B cell (primary cell): ENCODE results near the gene NPIPB9. TPM values are rescaled to one million over a fixed set of nuclear protein-coding genes. Genes with fewer than 3 reads are reported as not detected.
A peak's percentile ranks its signal among the peaks of the same experiment; 100 is the strongest.
"Not testable (repeated sequence)": the region's sequence is repeated elsewhere in the genome, so short reads cannot be mapped to it uniquely, and the experiment has no call there.

Source experiments
- ATAC-seq: fragments of 200-7000 bp; cut with Tn5 transposase; one replicate; pipeline ENCODE4 v1.10.0; 2021; ENCODE audit warnings: low read depth, mild to moderate bottlenecking, moderate number of reproducible peaks, moderate library complexity
- CTCF ChIA-PET: fragments of 350-600 bp; sonication (Branson Sonifier 250); formaldehyde crosslinking; loops from one replicate; lab custom pipeline; 2021; ENCODE audit warnings: antibody characterized with exemption, inconsistent platforms; lab: Charles Lee
- POLR2A ChIA-PET: fragments of 350-600 bp; sonication (Branson Sonifier 250); formaldehyde crosslinking; loops from one replicate; lab custom pipeline; 2021; ENCODE audit warnings: antibody characterized with exemption; lab: Charles Lee
- DNase-seq: peaks from one replicate; pipeline ENCODE4 v3.0.0; 2013
- H2AFZ ChIP-seq: 2 replicates; pipeline ENCODE4 v1.6.1; 2012; ENCODE audit warnings: mild to moderate bottlenecking, low read depth, low read length; ENCODE audit not compliant: insufficient read depth, poor library complexity, severe bottlenecking
- H3K27ac ChIP-seq, 2 donors: 1 replicate in 1 of 2; 2 replicates in 1 of 2; pipeline ENCODE4 v1.5.1; 2012 to 2013; ENCODE audit warnings: low read length in 2 of 2, mild to moderate bottlenecking in 2 of 2, moderate library complexity in 1 of 2
- H3K27me3 ChIP-seq, 4 experiments: fragments of 200-600 bp in 1 of 4; sonication (generic) in 1 of 4; replicated peaks in 1 of 4; 1 replicate in 2 of 4; 2 replicates in 2 of 4; pipeline versions ENCODE4 v1.6.1 to v1.7.0; 2013 to 2016; ENCODE audit warnings: low read length in 3 of 4, mild to moderate bottlenecking in 2 of 4, mixed read lengths in 1 of 4, moderate library complexity in 1 of 4; ENCODE audit not compliant: insufficient read depth in 4 of 4, control insufficient read depth in 3 of 4; ENCODE audit errors: control extremely low read depth in 1 of 4
- H3K36me3 ChIP-seq, 2 experiments: replicated peaks in 1 of 2; 1 replicate in 1 of 2; 2 replicates in 1 of 2; pipeline versions ENCODE4 v1.6.1 to v1.7.1; 2013; ENCODE audit warnings: low read length in 1 of 2; ENCODE audit not compliant: insufficient read depth in 2 of 2, control insufficient read depth in 1 of 2; ENCODE audit errors: control extremely low read depth in 1 of 2, extremely low read depth in 1 of 2
- H3K4me1 ChIP-seq, 2 donors: fragments of 200-600 bp in 1 of 2; sonication (generic) in 1 of 2; 1 replicate in 1 of 2; 2 replicates in 1 of 2; pipeline versions ENCODE4 v1.5.1 to v1.6.1; 2013 to 2017; ENCODE audit warnings: low read length in 2 of 2; ENCODE audit not compliant: control insufficient read depth in 2 of 2, insufficient read depth in 2 of 2
- H3K4me2 ChIP-seq: replicated peaks from 2 replicates; pipeline ENCODE3; 2012; ENCODE audit warnings: mild to moderate bottlenecking, low read depth, low read length; ENCODE audit not compliant: poor library complexity, severe bottlenecking
- H3K4me3 ChIP-seq, 5 experiments: fragments of 200-600 bp in 1 of 5; sonication (generic) in 1 of 5; 1 replicate in 3 of 5; 2 replicates in 2 of 5; pipeline versions ENCODE4 v1.5.1 to v1.7.0; 2011 to 2016; ENCODE audit warnings: low read length in 4 of 5, mild to moderate bottlenecking in 4 of 5, low read depth in 2 of 5, control low read depth in 1 of 5, moderate library complexity in 1 of 5; ENCODE audit not compliant: insufficient read depth in 1 of 5; ENCODE audit errors: control extremely low read depth in 1 of 5, extremely low read depth in 1 of 5
- H3K79me2 ChIP-seq: fragments of 200-600 bp; sonication (generic); one replicate; pipeline ENCODE4 v1.6.0; 2016; ENCODE audit warnings: low read length; ENCODE audit not compliant: control insufficient read depth, insufficient read depth
- H3K9ac ChIP-seq: fragments of 200-600 bp; sonication (generic); 2 replicates; pipeline ENCODE4 v1.6.1; 2017; ENCODE audit warnings: mild to moderate bottlenecking, low read length, moderate library complexity
- H3K9me3 ChIP-seq, 3 donors: one replicate each; pipeline versions ENCODE4 v1.6.1 to v1.7.1; 2013; ENCODE audit warnings: low read length in 2 of 3; ENCODE audit not compliant: control insufficient read depth in 2 of 3, insufficient read depth in 1 of 3; ENCODE audit errors: control extremely low read depth in 1 of 3
- H4K20me1 ChIP-seq: 2 replicates; pipeline ENCODE4 v1.6.0; 2012; ENCODE audit warnings: mild to moderate bottlenecking, low read length; ENCODE audit not compliant: insufficient read depth, control insufficient read depth, poor library complexity, severe bottlenecking
- H3K27ac Mint-ChIP-seq: one replicate; pipeline ENCODE4 v1.8.0; 2021; ENCODE audit warnings: mixed read lengths
- H3K27me3 Mint-ChIP-seq: one replicate; pipeline ENCODE4 v1.8.0; 2021; ENCODE audit warnings: mixed read lengths
- H3K4me1 Mint-ChIP-seq: one replicate; pipeline ENCODE4 v1.8.0; 2021; ENCODE audit warnings: mixed read lengths
- H3K4me3 Mint-ChIP-seq: one replicate; pipeline ENCODE4 v1.8.0; 2021; ENCODE audit warnings: mixed read lengths
- H3K9me3 Mint-ChIP-seq: one replicate; pipeline ENCODE4 v1.8.0; 2022; ENCODE audit warnings: mixed read lengths; ENCODE audit not compliant: insufficient read depth
- WGBS: methylation state at CpG from one replicate; pipeline ENCODE4 v1.1.5; 2013; ENCODE audit warnings: missing lambda C conversion rate; ENCODE audit not compliant: insufficient coverage; 5-methylcytosine and 5-hydroxymethylcytosine counted together
- intact Hi-C: fragments of 100-400 bp; cut with micrococcal nuclease; formaldehyde crosslinking; loops from one replicate; pipeline ENCODE4 v1.10.0; 2022
- polyA plus RNA-seq: library from polyadenylated mRNA; depleted of rRNA; stranded (reverse); fragments of >200 nt; gene quantifications from 2 replicates; pipeline ENCODE4 v1.2.3, GENCODE V29; 2012
- total RNA-seq, 2 donors: library from RNA; stranded (reverse); fragments of 120-200 nt in 1 of 2; gene quantifications; 1 replicate in 1 of 2; 2 replicates in 1 of 2; pipeline versions ENCODE4 v1.2.3 to v1.2.4, GENCODE V29; 2013 to 2022

NPIPB9 gene
- total and polyA plus RNA-seq, 2 donors (not counting 1 experiment from before 2014, with no cell fraction given) = 1.3 to 12.6 TPM

DNA sequence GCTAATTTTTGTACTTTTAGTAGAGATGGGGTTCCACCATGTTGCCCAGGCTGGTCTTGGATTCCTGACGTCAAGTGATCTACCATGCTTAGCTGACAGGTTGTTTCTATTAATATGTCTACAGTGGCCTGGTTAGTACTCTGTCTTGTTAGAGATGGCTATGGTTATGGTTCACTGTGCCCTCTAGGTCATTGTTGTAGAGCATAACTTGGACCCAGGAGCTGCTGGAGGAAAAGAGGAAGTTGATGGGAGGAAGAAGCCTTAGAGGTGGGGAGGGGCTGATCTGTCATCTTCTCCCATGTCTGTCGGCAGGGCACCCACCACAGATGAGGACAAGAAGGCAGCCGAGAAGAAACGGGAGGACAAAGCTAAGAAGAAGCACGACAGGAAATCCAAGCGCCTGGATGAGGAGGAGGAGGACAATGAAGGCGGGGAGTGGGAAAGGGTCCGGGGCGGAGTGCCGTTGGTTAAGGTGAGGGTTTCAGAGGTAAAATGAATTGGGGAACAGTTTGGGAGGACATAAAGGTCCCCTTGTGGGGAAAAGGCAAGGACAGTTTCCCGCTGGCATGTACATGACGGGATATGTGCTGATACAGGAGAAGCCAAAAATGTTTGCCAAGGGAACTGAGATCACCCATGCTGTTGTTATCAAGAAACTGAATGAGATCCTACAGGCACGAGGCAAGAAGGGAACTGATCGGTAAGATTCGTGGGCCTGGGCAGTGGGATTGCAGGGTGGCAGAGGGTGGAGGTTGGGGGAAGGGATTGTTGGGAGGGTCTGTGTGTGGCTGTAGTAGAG is 28.5 kb upstream of the NPIPB9 start:
- H3K9ac ChIP-seq, intact Hi-C loops, H3K79me2 ChIP-seq, H3K27me3 Mint-ChIP-seq, H3K27me3 ChIP-seq, H2AFZ ChIP-seq, H3K27ac Mint-ChIP-seq, H3K27ac ChIP-seq, H3K4me1 Mint-ChIP-seq, H3K4me2 ChIP-seq, H3K4me3 ChIP-seq, CTCF ChIA-PET, H3K4me3 Mint-ChIP-seq, H4K20me1 ChIP-seq, H3K9me3 Mint-ChIP-seq, ATAC-seq, H3K36me3 ChIP-seq, H3K9me3 ChIP-seq, POLR2A ChIA-PET, DNase-seq, H3K4me1 ChIP-seq: not testable (repeated sequence)
- WGBS = no CpG with 5 or more reads among the region's 15 CpGs

GRCh38 chr16:28731253-28731652 is 20.3 kb upstream of the NPIPB9 start:
- WGBS = no CpG with 5 or more reads among the region's 5 CpGs

DNA sequence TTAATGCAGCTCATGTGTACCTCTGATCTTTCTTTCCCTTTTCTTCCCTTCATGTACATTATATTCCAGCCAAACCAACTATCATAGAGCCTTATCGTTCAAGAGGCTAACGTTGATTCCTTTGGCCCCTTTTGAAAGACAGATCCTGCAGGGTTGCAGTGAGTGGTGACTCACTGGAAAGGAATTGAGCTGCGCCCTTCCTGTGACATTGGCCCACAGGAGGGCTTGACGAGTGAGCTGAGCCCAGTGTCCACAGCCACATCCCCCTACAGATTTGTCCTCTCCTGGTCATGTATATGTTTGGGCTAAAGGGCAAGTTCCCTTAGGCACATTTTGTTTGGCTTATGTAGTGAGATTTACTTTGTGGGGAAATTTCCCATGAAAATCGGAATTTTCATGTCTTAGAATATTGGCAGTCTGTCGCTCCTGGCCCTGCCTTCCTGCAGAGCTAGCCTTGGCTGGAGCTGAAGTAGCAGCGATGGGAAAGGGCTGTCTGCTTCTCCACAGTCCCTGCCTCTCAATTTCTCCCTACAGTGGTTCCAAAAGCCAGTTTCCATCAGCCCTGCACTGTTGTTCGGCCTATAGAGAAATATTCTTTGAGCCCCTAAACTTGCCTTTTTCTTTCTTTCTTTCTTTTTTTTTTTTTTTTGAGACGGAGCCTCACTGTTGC is 19.0 kb upstream of the NPIPB9 start:
- H3K27ac ChIP-seq, H3K9me3 Mint-ChIP-seq, H3K27me3 Mint-ChIP-seq, H3K4me3 ChIP-seq, H3K27ac Mint-ChIP-seq, ATAC-seq, H3K9me3 ChIP-seq, H3K4me2 ChIP-seq, H3K4me1 Mint-ChIP-seq, H3K4me3 Mint-ChIP-seq, POLR2A ChIA-PET, H3K79me2 ChIP-seq, H3K27me3 ChIP-seq, H2AFZ ChIP-seq, H3K9ac ChIP-seq, DNase-seq, H4K20me1 ChIP-seq, CTCF ChIA-PET, intact Hi-C loops, H3K4me1 ChIP-seq, H3K36me3 ChIP-seq: not testable (repeated sequence)
- no CpG with 5 or more reads among the region's 9 CpGs for WGBS

More at GRCh38 chr16:28731253-28731652, 20.3 kb upstream of the NPIPB9 start:
- H3K4me1 ChIP-seq, H3K27me3 ChIP-seq, H3K4me3 Mint-ChIP-seq, POLR2A ChIA-PET, H3K9me3 ChIP-seq, H3K27me3 Mint-ChIP-seq, H3K4me3 ChIP-seq, CTCF ChIA-PET, H3K4me2 ChIP-seq, intact Hi-C loops, DNase-seq, ATAC-seq, H3K9ac ChIP-seq, H2AFZ ChIP-seq, H3K27ac ChIP-seq, H3K9me3 Mint-ChIP-seq, H3K27ac Mint-ChIP-seq, H4K20me1 ChIP-seq, H3K36me3 ChIP-seq, H3K4me1 Mint-ChIP-seq, H3K79me2 ChIP-seq: not testable (repeated sequence)

- H2AFZ ChIP-seq, H3K27ac Mint-ChIP-seq, H3K4me1 ChIP-seq, H3K4me3 ChIP-seq, H3K27ac ChIP-seq, H3K9ac ChIP-seq, intact Hi-C loops, H3K4me2 ChIP-seq, H3K4me3 Mint-ChIP-seq, H3K27me3 Mint-ChIP-seq, H3K9me3 ChIP-seq, H3K9me3 Mint-ChIP-seq, H3K79me2 ChIP-seq, H3K4me1 Mint-ChIP-seq, H3K36me3 ChIP-seq, POLR2A ChIA-PET, H3K27me3 ChIP-seq, H4K20me1 ChIP-seq, CTCF ChIA-PET, DNase-seq: not testable (repeated sequence)
- ATAC-seq = peak; percentile 43
- no CpG with 5 or more reads among the region's 9 CpGs for WGBS
Observed at GRCh38 chr16:28739787-28740186, 11.8 kb upstream of the NPIPB9 start.
